Liver (tissue), 9 donors: Measurements from ENCODE around the gene DNAJC8. TPM values are rescaled to one million over a fixed set of nuclear protein-coding genes. Genes with fewer than 3 reads are reported as not detected.

Experiments used
- DNase-seq: peaks from one replicate; pipeline ENCODE4 v3.0.0-alpha.2; 2017; ENCODE audit warnings: low spot score
- H3K27ac ChIP-seq, 2 donors: one replicate each; pipeline ENCODE4 v1.7.0; 2013; ENCODE audit warnings: inconsistent platforms in 2 of 2, low read length in 2 of 2, control low read depth in 1 of 2, low read depth in 1 of 2, mild to moderate bottlenecking in 1 of 2
- H3K27me3 ChIP-seq, 4 donors: one replicate each; pipeline versions ENCODE4 v1.6.1 to v1.7.0; 2013; ENCODE audit warnings: low read length in 3 of 4, inconsistent platforms in 1 of 4, mild to moderate bottlenecking in 1 of 4, moderate library complexity in 1 of 4; ENCODE audit not compliant: control insufficient read depth in 4 of 4, insufficient read depth in 4 of 4
- H3K36me3 ChIP-seq, 4 donors: one replicate each; pipeline versions ENCODE4 v1.6.1 to v1.7.0; 2013; ENCODE audit warnings: low read length in 3 of 4, mild to moderate bottlenecking in 3 of 4, low read depth in 1 of 4, moderate library complexity in 1 of 4; ENCODE audit not compliant: control insufficient read depth in 4 of 4, insufficient read depth in 3 of 4
- H3K4me1 ChIP-seq, 4 donors: one replicate each; pipeline versions ENCODE4 v1.6.1 to v1.7.0; 2013; ENCODE audit warnings: low read length in 3 of 4, mild to moderate bottlenecking in 3 of 4, moderate library complexity in 1 of 4; ENCODE audit not compliant: control insufficient read depth in 4 of 4, insufficient read depth in 4 of 4
- H3K4me3 ChIP-seq, 3 donors: one replicate each; pipeline versions ENCODE4 v1.6.1 to v1.7.0; 2013; ENCODE audit warnings: low read length in 3 of 3, control low read depth in 1 of 3, low read depth in 1 of 3, mild to moderate bottlenecking in 1 of 3
- H3K9ac ChIP-seq, 2 donors: one replicate each; pipeline ENCODE4 v1.7.0; 2013; ENCODE audit warnings: low read length in 2 of 2, mild to moderate bottlenecking in 2 of 2, moderate library complexity in 2 of 2, control low read depth in 1 of 2, low read depth in 1 of 2
- H3K9me3 ChIP-seq, 4 donors: one replicate each; pipeline versions ENCODE4 v1.6.1 to v1.7.0; 2013; ENCODE audit warnings: low read length in 3 of 4; ENCODE audit not compliant: control insufficient read depth in 4 of 4
- EGR1 ChIP-seq, 2 donors: IDR thresholded peaks; 2 replicates each; pipeline ENCODE4 v1.6.1; 2016 to 2018; ENCODE audit warnings: antibody characterized with exemption in 2 of 2, low read depth in 2 of 2
- FOXA1 ChIP-seq: IDR thresholded peaks from 2 replicates; pipeline ENCODE4 v1.6.1; 2016; ENCODE audit warnings: antibody characterized with exemption
- FOXA2 ChIP-seq: IDR thresholded peaks from 2 replicates; pipeline ENCODE4 v1.6.1; 2016; ENCODE audit warnings: antibody characterized with exemption
- GABPA ChIP-seq, 2 donors: IDR thresholded peaks in 1 of 2; conservative IDR thresholded peaks in 1 of 2; 2 replicates each; pipeline ENCODE4 v1.6.1; 2016; ENCODE audit warnings: antibody characterized with exemption in 2 of 2, mild to moderate bottlenecking in 1 of 2, moderate library complexity in 1 of 2
- HNF4A ChIP-seq, 2 donors: conservative IDR thresholded peaks; 2 replicates each; pipeline ENCODE4 v1.6.1; 2016; ENCODE audit warnings: antibody characterized with exemption in 2 of 2, mild to moderate bottlenecking in 2 of 2
- HNF4G ChIP-seq: IDR thresholded peaks from 2 replicates; pipeline ENCODE4 v1.6.1; 2016; ENCODE audit warnings: antibody characterized with exemption
- NR2F2 ChIP-seq: IDR thresholded peaks from 2 replicates; pipeline ENCODE4 v1.6.1; 2016; ENCODE audit warnings: antibody characterized with exemption
- RXRA ChIP-seq, 2 donors: IDR thresholded peaks; 2 replicates each; pipeline ENCODE4 v1.6.1; 2017 to 2018; ENCODE audit warnings: antibody characterized with exemption in 2 of 2, mild to moderate bottlenecking in 1 of 2
- TAF1 ChIP-seq: conservative IDR thresholded peaks from 2 replicates; pipeline ENCODE4 v1.6.1; 2016; ENCODE audit warnings: antibody characterized with exemption, mild to moderate bottlenecking
- YY1 ChIP-seq: IDR thresholded peaks from 2 replicates; pipeline ENCODE4 v1.6.1; 2016; ENCODE audit warnings: antibody characterized with exemption, mild to moderate bottlenecking
- WGBS: extraction: QIAGEN DNeasy Blood & Tissue Kit; methylation state at CpG from one replicate; pipeline ENCODE4 v1.1.7; 2013; 5-methylcytosine and 5-hydroxymethylcytosine counted together
- polyA plus RNA-seq, 2 donors: library from polyadenylated mRNA; stranded (reverse) in 1 of 2; unstranded in 1 of 2; fragments of 200-250 nt in 1 of 2; fragments of >200 nt in 1 of 2; fragmentation: Nextera tagmentation in 1 of 2; extraction: Ambion mirVana in 1 of 2; gene quantifications; one replicate each; pipeline versions ENCODE4 v1.2.1 to v1.2.3, GENCODE V29; 2013 to 2015
- total RNA-seq, 2 donors: library from RNA; depleted of rRNA; stranded (reverse); fragments of >200 nt; gene quantifications; one replicate each; pipeline ENCODE4 v1.2.3, GENCODE V29; 2014
- TF ChIP-seq, protein P1 (sequence below): IDR thresholded peaks from 2 replicates; pipeline ENCODE4 v1.6.1; 2016; ENCODE audit warnings: antibody characterized with exemption
- TF ChIP-seq, protein P2 (sequence below): fragments of 150-350 bp; IDR thresholded peaks from 2 replicates; pipeline ENCODE4 v1.5.1; 2017; ENCODE audit warnings: improper control_type of control experiment, low read depth, low read length; ENCODE audit not compliant: missing input control
- TF ChIP-seq, protein P3 (sequence below): IDR thresholded peaks from 2 replicates; pipeline ENCODE4 v1.6.1; 2016; ENCODE audit warnings: antibody characterized with exemption
- TF ChIP-seq, protein P4 (sequence below): IDR thresholded peaks from 2 replicates; pipeline ENCODE4 v1.6.1; 2016; ENCODE audit warnings: antibody characterized with exemption
- donor health status: healthy.
- donor health status: healthy.
- donor health status: healthy.
- donor health status: healthy.
- donor health status: healthy.

Gene DNAJC8
- total and polyA plus RNA-seq, 4 donors: 14.9 to 38.6 (median 25.2) TPM

DNA sequence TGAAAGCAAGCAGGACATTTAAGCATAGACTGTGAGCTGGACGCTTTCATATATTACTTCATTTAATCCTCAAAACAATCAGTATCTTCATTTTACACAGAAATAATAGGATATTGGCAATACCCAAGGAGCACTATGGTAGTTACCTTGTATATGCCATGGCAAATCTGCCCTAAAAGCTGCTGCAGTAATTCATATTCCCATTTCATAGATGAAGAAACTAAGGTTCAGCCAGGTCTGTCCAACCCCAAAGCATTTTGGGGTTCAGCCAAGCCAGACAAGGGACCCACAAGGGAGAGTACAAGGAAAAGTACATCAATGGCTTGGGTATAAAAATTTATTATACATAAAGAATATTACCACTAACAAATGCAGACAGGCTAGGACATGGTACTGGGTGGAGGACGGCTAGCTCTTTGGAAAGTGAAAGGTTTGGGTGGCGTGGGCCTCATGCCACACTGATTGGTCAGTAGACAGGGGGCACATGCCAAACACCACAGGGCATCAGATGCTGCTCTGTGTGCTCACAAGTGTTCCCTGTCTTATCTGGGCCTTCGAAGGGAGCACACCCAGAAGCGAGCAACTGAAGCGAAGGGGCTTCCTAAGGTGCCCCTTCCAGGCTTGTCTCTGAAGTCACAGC is 32.5 kb downstream of the DNAJC8 start:
- H3K9ac ChIP-seq: no peak overlapping the region
- no peaks in the 10 kb centered on the region for H3K27me3 ChIP-seq
- H3K36me3 ChIP-seq: peaks cover 8 to 50% (median 24%) of the 10 kb centered on the region in 4 donors
- no peaks in the 10 kb centered on the region for H3K9me3 ChIP-seq
- no peak overlapping the region for H3K4me3 ChIP-seq
- peaks cover 0 to 17% (median 4%) of the 10 kb centered on the region in 4 donors for H3K4me1 ChIP-seq
- TF ChIP-seq TAF1: no peak
- TF ChIP-seq RXRA (IDR thresholded peaks at IDR 0.05): no peak
- no peak for TF ChIP-seq YY1
- TF ChIP-seq GABPA (IDR thresholded peaks at IDR 0.05 in 1 of 2, conservative IDR thresholded peaks at IDR 0.05 in 1 of 2): no peak
- TF ChIP-seq HNF4G: no peak
- no peak for TF ChIP-seq EGR1 (IDR thresholded peaks at IDR 0.05; ENCODE audit: low read depth in 2 of 2)
- TF ChIP-seq, protein P1, sequence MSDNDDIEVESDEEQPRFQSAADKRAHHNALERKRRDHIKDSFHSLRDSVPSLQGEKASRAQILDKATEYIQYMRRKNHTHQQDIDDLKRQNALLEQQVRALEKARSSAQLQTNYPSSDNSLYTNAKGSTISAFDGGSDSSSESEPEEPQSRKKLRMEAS: no peak
- no peak for TF ChIP-seq FOXA2
- TF ChIP-seq FOXA1: no peak
- H3K27ac ChIP-seq: no peak overlapping the region
- DNase-seq: no peak
- 94% methylated on average over 6 of the region's 6 CpGs for WGBS

DNA sequence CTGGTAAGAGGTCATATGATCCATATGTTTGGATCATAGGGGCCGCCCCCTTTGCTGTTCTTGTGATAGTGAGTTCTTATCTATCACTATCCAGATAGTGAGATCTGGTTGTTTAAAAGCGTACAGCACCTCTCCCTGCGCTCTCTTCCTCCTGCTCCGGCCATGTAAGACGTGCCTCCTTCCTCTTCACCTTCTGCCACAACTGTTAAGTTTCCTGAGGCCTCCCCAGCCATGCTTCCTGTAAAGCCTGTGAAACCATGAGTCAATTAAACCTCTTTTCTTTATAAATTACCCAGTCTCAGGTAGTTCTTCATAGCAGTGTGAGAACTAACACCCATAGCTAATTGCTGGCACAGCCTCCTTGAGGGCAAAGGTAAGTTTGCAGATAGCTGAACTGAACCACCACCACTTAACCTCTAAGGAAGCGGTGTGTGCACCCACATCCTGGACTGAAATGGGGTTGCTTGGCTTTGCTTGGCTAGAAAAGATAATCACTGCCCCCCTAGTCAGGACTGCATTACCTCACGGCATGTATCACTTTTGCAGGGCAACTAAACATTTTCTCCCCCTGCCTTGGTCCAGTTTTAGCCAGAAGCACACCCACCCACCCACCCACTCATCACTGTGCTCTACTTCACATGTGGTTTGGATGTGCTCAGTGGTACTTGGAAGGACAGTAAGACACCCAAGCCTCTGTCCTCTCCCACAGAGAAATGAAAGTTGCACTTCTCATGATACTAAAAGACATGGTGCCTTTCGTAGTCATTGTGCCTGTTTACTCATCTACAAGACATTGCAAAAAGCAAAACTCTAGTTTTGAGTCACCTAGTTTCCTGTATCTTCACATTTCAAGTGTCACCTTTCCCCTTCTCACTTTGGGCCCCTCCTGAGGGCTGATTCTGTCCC is 33.2 kb downstream of the DNAJC8 start:
- no peak for DNase-seq
- peaks cover 8 to 47% (median 24%) of the 10 kb centered on the region in 4 donors for H3K36me3 ChIP-seq
- H3K4me1 ChIP-seq: peaks cover 0 to 12% (median 2%) of the 10 kb centered on the region in 4 donors
- 84% methylated on average over 8 of the region's 8 CpGs for WGBS
- H3K27me3 ChIP-seq: no peaks in the 10 kb centered on the region
- H3K27ac ChIP-seq: no peak overlapping the region
- no peak overlapping the region for H3K9ac ChIP-seq
- TF ChIP-seq HNF4G: no peak
- TF ChIP-seq, protein P1: no peak
- no peak for TF ChIP-seq EGR1 (IDR thresholded peaks at IDR 0.05; ENCODE audit: low read depth in 2 of 2)
- no peak for TF ChIP-seq FOXA1
- no peak for TF ChIP-seq RXRA (IDR thresholded peaks at IDR 0.05)
- TF ChIP-seq YY1: no peak
- H3K9me3 ChIP-seq: no peaks in the 10 kb centered on the region
- H3K4me3 ChIP-seq: no peak overlapping the region

DNA sequence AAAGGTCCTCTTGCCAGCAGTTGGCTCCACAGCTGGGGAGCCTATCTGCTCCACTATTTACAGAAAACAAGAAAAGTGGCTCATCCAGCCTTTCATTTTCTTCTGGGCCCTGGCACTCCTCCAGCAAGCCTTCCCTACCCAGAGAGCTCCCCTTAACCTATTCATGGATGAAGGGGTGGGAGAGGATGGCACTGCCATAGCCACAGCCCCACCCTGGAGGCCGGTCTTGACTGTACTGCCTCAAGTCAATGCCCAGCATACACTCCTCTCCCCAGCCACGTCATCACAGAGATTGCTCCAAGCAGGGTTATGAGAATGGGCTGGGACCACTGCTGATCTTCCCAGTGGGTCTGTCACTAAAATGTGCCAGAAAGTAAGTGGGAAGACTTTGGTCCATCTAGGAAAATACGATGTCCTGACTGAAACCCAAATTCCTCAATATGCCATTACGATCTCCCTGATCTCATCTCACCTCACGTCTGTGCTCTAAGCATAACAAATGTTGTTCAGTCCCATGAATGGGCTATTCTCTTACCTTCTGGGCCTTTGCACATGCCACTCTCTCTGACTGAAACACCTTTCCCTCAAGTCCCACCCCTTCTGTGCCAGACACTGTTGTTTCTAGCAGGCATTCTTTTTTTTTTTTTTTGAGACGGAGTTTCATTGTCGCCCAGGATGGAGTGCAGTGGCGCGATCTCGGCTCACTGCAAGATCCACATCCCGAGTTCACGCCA is 35.0 kb downstream of the DNAJC8 start:
- Histone ChIP-seq H3K9me3 (no peaks in the 10 kb centered on the region), H3K4me3 (no peak overlapping the region), H3K27me3 (no peaks in the 10 kb centered on the region), H3K27ac (no peak overlapping the region), H3K36me3 (peaks cover under 1 to 33% (median 10%) of the 10 kb centered on the region in 4 donors), H3K4me1 (peaks cover 0 to 12% (median 2%) of the 10 kb centered on the region in 4 donors), H3K9ac (no peak overlapping the region)
- TF ChIP-seq YY1 (no peak), GABPA (IDR thresholded peaks at IDR 0.05 in 1 of 2, conservative IDR thresholded peaks at IDR 0.05 in 1 of 2) (no peak), FOXA2 (no peak), NR2F2 (no peak), HNF4A (conservative IDR thresholded peaks at IDR 0.05) (no peak)
- TF ChIP-seq, protein P2, sequence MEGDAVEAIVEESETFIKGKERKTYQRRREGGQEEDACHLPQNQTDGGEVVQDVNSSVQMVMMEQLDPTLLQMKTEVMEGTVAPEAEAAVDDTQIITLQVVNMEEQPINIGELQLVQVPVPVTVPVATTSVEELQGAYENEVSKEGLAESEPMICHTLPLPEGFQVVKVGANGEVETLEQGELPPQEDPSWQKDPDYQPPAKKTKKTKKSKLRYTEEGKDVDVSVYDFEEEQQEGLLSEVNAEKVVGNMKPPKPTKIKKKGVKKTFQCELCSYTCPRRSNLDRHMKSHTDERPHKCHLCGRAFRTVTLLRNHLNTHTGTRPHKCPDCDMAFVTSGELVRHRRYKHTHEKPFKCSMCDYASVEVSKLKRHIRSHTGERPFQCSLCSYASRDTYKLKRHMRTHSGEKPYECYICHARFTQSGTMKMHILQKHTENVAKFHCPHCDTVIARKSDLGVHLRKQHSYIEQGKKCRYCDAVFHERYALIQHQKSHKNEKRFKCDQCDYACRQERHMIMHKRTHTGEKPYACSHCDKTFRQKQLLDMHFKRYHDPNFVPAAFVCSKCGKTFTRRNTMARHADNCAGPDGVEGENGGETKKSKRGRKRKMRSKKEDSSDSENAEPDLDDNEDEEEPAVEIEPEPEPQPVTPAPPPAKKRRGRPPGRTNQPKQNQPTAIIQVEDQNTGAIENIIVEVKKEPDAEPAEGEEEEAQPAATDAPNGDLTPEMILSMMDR: no peak
- TF ChIP-seq, protein P3, sequence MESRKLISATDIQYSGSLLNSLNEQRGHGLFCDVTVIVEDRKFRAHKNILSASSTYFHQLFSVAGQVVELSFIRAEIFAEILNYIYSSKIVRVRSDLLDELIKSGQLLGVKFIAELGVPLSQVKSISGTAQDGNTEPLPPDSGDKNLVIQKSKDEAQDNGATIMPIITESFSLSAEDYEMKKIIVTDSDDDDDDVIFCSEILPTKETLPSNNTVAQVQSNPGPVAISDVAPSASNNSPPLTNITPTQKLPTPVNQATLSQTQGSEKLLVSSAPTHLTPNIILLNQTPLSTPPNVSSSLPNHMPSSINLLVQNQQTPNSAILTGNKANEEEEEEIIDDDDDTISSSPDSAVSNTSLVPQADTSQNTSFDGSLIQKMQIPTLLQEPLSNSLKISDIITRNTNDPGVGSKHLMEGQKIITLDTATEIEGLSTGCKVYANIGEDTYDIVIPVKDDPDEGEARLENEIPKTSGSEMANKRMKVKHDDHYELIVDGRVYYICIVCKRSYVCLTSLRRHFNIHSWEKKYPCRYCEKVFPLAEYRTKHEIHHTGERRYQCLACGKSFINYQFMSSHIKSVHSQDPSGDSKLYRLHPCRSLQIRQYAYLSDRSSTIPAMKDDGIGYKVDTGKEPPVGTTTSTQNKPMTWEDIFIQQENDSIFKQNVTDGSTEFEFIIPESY: no peak
- TF ChIP-seq, protein P4, sequence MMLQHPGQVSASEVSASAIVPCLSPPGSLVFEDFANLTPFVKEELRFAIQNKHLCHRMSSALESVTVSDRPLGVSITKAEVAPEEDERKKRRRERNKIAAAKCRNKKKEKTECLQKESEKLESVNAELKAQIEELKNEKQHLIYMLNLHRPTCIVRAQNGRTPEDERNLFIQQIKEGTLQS: no peak
- 95% methylated on average over 12 of the region's 12 CpGs for WGBS
- no peak for DNase-seq
